Osteocyte (in vitro differentiated cells): ENCODE measurements around the gene TMEM18. TPM values are rescaled to one million over a fixed set of nuclear protein-coding genes. Genes with fewer than 3 reads are reported as not detected.

Experiments
- DNase-seq: peaks from one replicate; pipeline ENCODE4 v3.0.0; 2021; ENCODE audit warnings: mixed read lengths; ENCODE audit not compliant: unreplicated experiment; ENCODE audit errors: extremely low spot score
- H3K27ac Mint-ChIP-seq: one replicate; pipeline ENCODE4 v1.8.0; 2021; ENCODE audit warnings: mild to moderate bottlenecking, mixed read lengths; ENCODE audit not compliant: unreplicated experiment
- H3K27me3 Mint-ChIP-seq: one replicate; pipeline ENCODE4 v1.8.0; 2021; ENCODE audit warnings: mixed read lengths; ENCODE audit not compliant: unreplicated experiment
- H3K36me3 Mint-ChIP-seq: one replicate; pipeline ENCODE4 v1.8.0; 2021; ENCODE audit warnings: mixed read lengths; ENCODE audit not compliant: unreplicated experiment
- H3K4me1 Mint-ChIP-seq: one replicate; pipeline ENCODE4 v1.8.0; 2021; ENCODE audit warnings: mixed read lengths; ENCODE audit not compliant: unreplicated experiment
- H3K4me3 Mint-ChIP-seq: one replicate; pipeline ENCODE4 v1.8.0; 2021; ENCODE audit warnings: mild to moderate bottlenecking, moderate library complexity, mixed read lengths; ENCODE audit not compliant: unreplicated experiment
- H3K9me3 Mint-ChIP-seq: one replicate; pipeline ENCODE4 v1.8.0; 2021; ENCODE audit warnings: mixed read lengths; ENCODE audit not compliant: unreplicated experiment
- total RNA-seq: library from RNA; stranded (reverse); gene quantifications from 2 replicates; pipeline ENCODE4 v1.2.1, GENCODE V29; 2021
- TF ChIP-seq, protein P1 (sequence below): fragments of 200-600 bp; sonication (generic); IDR thresholded peaks from 2 replicates; pipeline ENCODE4 v1.5.0; 2021; ENCODE audit warnings: antibody characterized with exemption, mild to moderate bottlenecking, moderate library complexity

Gene TMEM18
- total RNA-seq, 1 donor from 2014 or later, result 32.8 TPM

DNA sequence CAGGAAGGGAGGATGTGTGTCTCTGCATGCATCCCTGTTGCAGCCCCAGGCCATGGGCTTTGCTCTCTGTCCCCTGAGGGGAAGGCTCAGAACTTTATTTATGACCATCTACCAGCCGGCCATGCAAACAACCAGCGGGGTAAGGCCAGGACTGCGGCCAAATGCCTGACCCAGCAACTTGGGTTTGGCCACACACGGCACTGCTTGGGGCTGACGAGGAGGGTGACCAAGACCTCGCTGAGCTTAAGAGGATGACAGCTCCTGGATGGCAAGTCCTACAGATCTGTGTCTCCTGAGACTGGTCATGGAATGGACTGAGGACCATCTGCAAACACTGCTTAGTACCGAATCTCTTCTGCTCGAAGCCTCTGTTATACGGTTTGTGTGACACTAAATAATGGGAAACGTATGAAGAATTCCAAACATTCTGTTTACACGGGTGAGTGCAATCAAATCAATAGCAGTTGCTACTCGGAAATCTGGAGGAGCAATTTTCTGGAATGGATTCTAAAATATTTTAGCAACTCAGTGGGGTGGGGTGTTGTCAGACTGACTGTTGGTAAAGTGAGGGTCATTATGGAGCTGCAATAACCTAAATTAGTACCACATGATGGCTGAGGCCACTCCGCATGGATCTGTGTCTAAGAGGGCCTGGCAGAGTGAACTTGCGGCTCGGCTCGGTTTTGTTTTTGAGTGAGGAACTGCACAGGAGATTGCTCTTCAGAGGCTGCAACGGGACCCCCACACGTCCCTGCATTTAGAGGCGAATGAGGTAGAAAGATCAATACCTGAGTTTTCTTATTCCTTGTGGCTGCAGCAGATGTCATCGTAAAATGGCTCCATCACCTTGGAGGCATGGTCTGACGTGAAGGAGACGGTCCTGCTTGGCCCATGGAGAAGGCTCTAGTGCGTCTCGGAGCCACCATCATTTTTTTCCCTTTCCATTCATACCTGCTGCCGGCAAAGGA lies 26.6 kb downstream of the TMEM18 start:
- peak; percentile 71 for DNase-seq
- H3K36me3 Mint-ChIP-seq, result no peaks in the 10 kb centered on the region
- peaks cover 19% of the 10 kb centered on the region for H3K27me3 Mint-ChIP-seq
- H3K4me3 Mint-ChIP-seq, result no peak overlapping the region
- no peak overlapping the region for H3K27ac Mint-ChIP-seq
- no peaks in the 10 kb centered on the region for H3K9me3 Mint-ChIP-seq
- H3K4me1 Mint-ChIP-seq, result peaks cover 4% of the 10 kb centered on the region
- TF ChIP-seq, protein P1, sequence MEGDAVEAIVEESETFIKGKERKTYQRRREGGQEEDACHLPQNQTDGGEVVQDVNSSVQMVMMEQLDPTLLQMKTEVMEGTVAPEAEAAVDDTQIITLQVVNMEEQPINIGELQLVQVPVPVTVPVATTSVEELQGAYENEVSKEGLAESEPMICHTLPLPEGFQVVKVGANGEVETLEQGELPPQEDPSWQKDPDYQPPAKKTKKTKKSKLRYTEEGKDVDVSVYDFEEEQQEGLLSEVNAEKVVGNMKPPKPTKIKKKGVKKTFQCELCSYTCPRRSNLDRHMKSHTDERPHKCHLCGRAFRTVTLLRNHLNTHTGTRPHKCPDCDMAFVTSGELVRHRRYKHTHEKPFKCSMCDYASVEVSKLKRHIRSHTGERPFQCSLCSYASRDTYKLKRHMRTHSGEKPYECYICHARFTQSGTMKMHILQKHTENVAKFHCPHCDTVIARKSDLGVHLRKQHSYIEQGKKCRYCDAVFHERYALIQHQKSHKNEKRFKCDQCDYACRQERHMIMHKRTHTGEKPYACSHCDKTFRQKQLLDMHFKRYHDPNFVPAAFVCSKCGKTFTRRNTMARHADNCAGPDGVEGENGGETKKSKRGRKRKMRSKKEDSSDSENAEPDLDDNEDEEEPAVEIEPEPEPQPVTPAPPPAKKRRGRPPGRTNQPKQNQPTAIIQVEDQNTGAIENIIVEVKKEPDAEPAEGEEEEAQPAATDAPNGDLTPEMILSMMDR, result no peak

DNA sequence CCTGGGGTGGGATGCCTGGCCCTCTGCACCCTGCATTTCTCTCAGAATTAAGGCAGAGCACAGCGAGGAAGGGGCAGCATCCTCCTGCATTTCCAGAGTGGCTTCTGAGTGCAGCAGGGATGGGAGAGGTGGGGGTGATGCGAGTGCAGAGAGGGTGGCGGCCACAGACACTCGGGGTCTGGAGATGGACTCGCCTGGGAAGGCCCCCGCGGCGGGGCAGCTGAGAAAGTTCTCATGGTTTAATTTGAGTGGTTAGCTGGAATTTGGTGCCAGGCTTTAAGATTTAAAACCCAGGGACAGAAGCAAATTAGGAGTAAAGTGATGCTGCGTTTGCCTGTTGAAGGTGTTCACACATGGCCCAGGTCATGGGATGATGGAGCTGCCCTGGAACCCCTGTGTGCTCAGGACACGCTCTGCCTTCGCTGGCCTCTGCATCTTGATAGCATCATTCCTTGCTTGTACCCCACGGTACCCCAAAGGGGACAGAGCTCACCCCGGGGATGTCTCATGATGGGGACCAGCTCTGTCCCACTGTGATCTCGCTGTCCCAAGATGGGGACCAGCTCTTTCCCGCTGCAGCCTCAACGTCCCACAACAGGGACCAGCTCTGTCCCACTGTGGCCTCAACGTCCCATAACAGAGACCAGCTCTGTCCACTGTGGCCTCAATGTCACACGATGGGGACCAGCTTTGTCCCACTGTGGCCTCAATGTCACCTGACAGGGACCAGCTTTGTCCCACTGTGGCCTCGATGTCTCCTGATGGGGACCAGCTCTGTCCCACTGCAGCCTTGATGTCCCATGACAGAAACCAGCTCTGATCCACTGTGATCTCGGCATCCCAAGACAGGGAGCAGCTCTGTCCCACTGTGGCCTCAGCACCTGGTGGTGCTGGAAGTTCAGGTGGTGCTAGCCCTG lies 27.5 kb downstream of the TMEM18 start:
- Mint-ChIP-seq H3K4me3 (no peak overlapping the region), H3K27me3 (peaks cover 25% of the 10 kb centered on the region), H3K4me1 (peaks cover 4% of the 10 kb centered on the region), H3K27ac (no peak overlapping the region), H3K9me3 (no peaks in the 10 kb centered on the region), H3K36me3 (no peaks in the 10 kb centered on the region)
- TF ChIP-seq, protein P1, result no peak
- DNase-seq, result peak; percentile 75

DNA sequence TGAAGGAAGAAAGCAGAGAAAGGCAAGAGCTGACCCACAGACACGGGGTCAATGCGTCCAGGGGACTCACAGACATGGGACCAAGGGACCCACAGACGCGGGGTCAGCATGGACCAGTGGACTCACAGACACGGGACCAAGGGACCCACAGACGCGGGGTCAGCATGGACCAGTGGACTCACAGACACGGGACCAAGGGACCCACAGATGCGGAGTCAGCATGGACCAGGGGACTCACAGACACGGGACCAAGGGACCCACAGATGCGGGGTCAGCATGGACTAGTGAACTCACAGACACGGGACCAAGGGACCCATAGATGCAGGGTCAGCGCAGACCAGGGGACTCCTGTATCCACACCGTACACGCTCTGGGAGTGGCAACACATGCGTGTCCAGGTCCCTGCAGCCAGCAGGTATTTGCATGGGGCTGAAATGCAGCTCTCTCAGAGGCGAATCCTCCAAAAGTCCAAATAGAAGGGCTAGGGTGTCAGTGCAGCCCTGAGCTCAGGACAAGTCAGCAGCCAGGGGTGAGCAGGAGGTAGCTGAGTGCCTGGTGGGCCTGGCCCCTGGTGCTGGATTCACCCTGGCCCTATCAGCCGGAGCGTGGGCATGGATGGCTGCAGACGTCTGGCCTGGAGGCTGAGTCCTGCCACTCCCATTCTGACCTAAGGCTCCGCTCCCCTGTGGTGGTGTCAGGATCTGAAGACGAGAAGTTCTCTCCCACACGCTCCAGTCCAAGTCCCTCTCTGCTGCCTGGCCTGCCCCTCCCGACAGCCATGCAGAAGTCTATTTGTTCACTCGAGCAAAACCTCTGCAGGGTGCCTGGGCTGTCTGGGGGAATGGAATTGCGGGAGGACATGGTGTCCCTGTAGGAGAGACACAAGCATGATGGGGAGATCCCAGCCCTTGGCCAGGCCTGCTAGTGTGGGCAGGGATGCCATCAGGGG lies 28.5 kb downstream of the TMEM18 start:
- Mint-ChIP-seq H3K27ac (no peak overlapping the region), H3K9me3 (no peaks in the 10 kb centered on the region), H3K27me3 (peaks cover 31% of the 10 kb centered on the region), H3K4me1 (peaks cover 4% of the 10 kb centered on the region), H3K36me3 (no peaks in the 10 kb centered on the region), H3K4me3 (no peak overlapping the region)
- TF ChIP-seq, protein P1, result no peak
- peak; percentile 81 for DNase-seq

DNA sequence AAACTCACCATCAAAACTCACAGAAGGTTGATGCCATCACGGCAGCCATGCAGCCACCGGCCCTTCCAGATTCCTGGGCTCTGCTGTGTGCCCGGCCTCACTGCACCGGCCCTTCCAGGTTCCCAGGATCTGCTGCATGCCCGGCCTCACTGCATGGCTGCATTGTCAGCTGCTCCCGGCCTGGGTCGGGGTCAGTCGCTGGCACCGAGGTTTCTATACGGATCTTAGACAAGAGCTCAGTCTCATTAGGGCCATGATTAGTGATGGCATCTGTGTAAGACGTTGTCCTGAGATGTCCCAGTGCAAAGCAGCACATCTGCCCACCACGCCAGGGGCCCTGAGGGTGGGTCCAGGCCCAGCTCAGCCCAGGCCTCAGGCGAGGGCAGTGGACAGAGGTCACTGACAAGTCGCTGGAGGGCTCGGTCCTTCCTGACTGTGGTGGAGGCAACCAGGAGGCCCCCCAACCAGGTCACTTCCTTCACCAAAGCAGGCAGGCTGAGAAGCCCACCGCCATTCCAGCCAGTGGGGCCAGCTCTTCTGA lies 29.4 kb downstream of the TMEM18 start:
- no peak overlapping the region for H3K4me3 Mint-ChIP-seq
- TF ChIP-seq, protein P1, result no peak
- H3K4me1 Mint-ChIP-seq, result peaks cover 4% of the 10 kb centered on the region
- H3K27me3 Mint-ChIP-seq, result peaks cover 31% of the 10 kb centered on the region
- peak; percentile 77 for DNase-seq
- no peak overlapping the region for H3K27ac Mint-ChIP-seq
- no peaks in the 10 kb centered on the region for H3K9me3 Mint-ChIP-seq
- no peaks in the 10 kb centered on the region for H3K36me3 Mint-ChIP-seq
